Small intestine (tissue), 7 donors: ENCODE data around the gene CFAP97D1. TPM values are rescaled to one million over a fixed set of nuclear protein-coding genes. Genes with fewer than 3 reads are reported as not detected.

Experiments
- DNase-seq, 2 donors: peaks; one replicate each; pipeline versions ENCODE4 v3.0.0 to v3.0.0-alpha.2; 2013
- FAIRE-seq: peaks from 2 replicates; lab custom pipeline; 2012; peaks lifted over from hg19 to GRCh38; lab: Jason Lieb, UNC
- H3K27ac ChIP-seq, 3 donors: one replicate each; pipeline ENCODE4 v1.5.1; 2013; ENCODE audit warnings: low read length in 2 of 3, mild to moderate bottlenecking in 2 of 3, control low read depth in 1 of 3, inconsistent platforms in 1 of 3, low read depth in 1 of 3, moderate library complexity in 1 of 3
- H3K27me3 ChIP-seq, 3 donors: one replicate each; pipeline ENCODE4 v1.6.1; 2013; ENCODE audit warnings: low read length in 3 of 3, inconsistent platforms in 1 of 3; ENCODE audit not compliant: control insufficient read depth in 3 of 3, insufficient read depth in 3 of 3
- H3K36me3 ChIP-seq, 3 donors: one replicate each; pipeline ENCODE4 v1.6.1; 2013; ENCODE audit warnings: low read length in 3 of 3, inconsistent platforms in 1 of 3, low read depth in 1 of 3, mild to moderate bottlenecking in 1 of 3, moderate library complexity in 1 of 3; ENCODE audit not compliant: control insufficient read depth in 3 of 3, insufficient read depth in 2 of 3
- H3K4me1 ChIP-seq, 3 donors: one replicate each; pipeline ENCODE4 v1.6.1; 2013; ENCODE audit warnings: low read length in 2 of 3, inconsistent platforms in 1 of 3, low read depth in 1 of 3, mild to moderate bottlenecking in 1 of 3, moderate library complexity in 1 of 3; ENCODE audit not compliant: control insufficient read depth in 3 of 3, insufficient read depth in 2 of 3
- H3K4me3 ChIP-seq, 3 donors: one replicate each; pipeline ENCODE4 v1.5.1; 2013; ENCODE audit warnings: low read length in 3 of 3, control low read depth in 1 of 3, inconsistent platforms in 1 of 3, low read depth in 1 of 3, mild to moderate bottlenecking in 1 of 3, moderate library complexity in 1 of 3
- H3K9me3 ChIP-seq, 2 donors: one replicate each; pipeline ENCODE4 v1.6.1; 2013; ENCODE audit warnings: low read depth in 1 of 2, low read length in 1 of 2; ENCODE audit not compliant: control insufficient read depth in 2 of 2, insufficient read depth in 1 of 2
- whole genome bisulfite sequencing, 3 donors: extraction: QIAGEN DNeasy Blood & Tissue Kit; methylation state at CpG; one replicate each; pipeline ENCODE4 v1.1.7; 2013; 5-methylcytosine and 5-hydroxymethylcytosine counted together
- polyA plus RNA-seq, 4 donors: library from polyadenylated mRNA; stranded (reverse) in 3 of 4; unstranded in 1 of 4; fragments of 200-250 nt in 3 of 4; fragments of 120-200 nt in 1 of 4; gene quantifications; one replicate each; pipeline versions ENCODE4 v1.2.1 to v1.2.3, GENCODE V29; 2013
- donor health status: healthy with polysubstance abuse.
- donor health status: control.
- donor health status: control.
- donor health status: Bipolar disorder and iron deficiency.
- donor health status: healthy.

The CFAP97D1 gene
- polyA plus RNA-seq, 4 donors = 0.03 TPM; not detected in 3

DNA sequence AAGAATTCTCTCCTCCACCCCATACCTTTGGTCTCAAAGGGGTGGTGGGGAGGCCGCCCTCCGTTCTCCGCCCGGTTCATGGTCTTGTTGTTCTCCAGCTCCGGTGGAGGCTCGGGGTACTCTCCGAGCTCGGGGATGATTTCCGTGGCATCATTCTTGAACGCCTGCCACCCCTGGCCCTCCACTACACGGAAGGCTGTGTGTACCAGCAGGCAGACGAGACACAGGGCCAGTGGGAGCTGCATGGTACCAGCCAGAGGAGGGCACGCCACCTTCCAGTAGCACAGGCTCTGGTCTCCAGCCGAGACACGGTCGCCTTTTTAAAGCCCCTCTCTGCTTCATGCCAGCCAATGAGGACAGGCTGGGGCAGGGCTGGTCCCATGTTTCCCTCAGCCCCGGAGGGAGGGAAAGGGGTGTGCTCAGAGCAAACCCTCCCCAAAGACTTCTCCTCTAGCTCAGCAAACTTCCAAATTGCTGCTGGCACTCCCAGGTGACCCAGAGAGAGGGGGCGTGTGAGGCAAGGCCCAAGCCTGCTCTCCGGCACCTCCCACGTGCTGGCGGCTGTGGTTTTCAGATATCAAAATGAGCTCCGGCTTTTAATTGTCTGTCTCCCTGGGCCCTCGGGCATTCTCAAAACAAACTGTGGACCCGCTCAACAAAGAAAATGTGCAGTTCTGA is 21.6 kb upstream of the CFAP97D1 start, which contains the start of gene SOST:
Gene SOST, minus strand, starts transcription at position 295 of the 678 bp plus-strand sequence. Its CDS starts 50 bp downstream, at position 245.
- Histone ChIP-seq H3K27ac (no peak within 1 kb of the TSS), H3K9me3 (no peaks in the 10 kb centered on the region), H3K27me3 (peaks cover 11 to 49% (median 20%) of the 10 kb centered on the region in 3 donors), H3K4me3 (no peak within 1 kb of the TSS), H3K36me3 (no peaks in the 10 kb centered on the region), H3K4me1 (peaks cover 0 to 4% (median 3%) of the 10 kb centered on the region in 3 donors)
- 82 to 86% (median 84%) methylated on average over 24 of the region's 24 CpGs for WGBS, 3 donors
- FAIRE-seq (no peak), DNase-seq (no peak)

DNA sequence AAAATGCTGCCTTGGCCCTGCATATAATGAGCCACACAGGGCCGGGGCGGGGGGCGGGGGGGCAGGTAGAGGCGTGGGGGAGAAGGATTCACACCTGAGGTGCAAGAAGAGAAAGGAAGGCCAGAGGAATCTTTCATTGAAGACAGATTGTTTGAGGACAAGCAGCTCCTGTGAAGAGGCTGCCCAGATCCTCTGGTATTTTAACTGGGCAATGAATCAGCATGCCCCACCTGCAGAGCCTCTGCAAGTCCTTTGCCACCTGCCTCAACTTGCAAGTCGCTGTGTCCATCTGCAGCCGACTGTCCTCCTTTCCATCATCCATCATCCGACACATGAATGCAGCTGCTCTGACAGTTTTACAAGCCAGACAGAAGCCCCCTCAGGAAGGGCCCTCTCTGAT is 20.4 kb upstream of the CFAP97D1 start:
- H3K36me3 ChIP-seq = no peaks in the 10 kb centered on the region
- H3K4me3 ChIP-seq = no peak overlapping the region
- H3K27ac ChIP-seq = no peak overlapping the region
- WGBS, 3 donors = 62 to 82% (median 72%) methylated on average over 7 of the region's 7 CpGs
- peaks cover 11 to 37% (median 16%) of the 10 kb centered on the region in 3 donors for H3K27me3 ChIP-seq
- DNase-seq (no peak), FAIRE-seq (no peak)
- peaks cover 0 to 4% (median 3%) of the 10 kb centered on the region in 3 donors for H3K4me1 ChIP-seq
- H3K9me3 ChIP-seq = no peaks in the 10 kb centered on the region

DNA sequence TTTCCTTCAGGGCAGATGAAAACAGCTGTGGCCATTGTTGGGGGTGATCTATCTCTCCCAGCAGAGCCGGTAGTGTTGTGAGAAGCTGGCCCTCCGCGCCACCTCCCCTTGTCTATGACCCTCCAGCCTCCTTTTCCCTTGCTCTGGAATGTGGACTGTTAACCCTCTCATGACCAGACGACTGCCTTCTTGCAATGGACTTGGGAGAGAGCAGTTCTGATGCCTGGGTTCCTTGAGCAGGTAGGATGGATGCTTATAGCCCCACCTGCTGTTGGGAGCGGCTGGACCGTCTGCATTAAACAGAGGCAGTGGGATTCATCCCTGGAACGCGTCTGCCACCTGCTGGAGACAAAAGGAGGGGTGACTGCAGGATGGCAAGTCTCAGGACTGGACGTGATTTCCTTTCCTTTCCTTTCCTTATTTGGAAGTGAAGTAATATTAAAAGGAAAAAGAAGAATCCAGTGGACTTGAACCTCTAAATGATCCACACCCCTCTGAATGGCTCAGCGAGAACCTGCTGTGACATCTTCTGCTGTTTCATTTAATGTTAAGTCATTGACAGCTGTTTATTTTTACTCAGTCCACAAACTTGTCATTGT is 19.9 kb upstream of the CFAP97D1 start:
- Histone ChIP-seq H3K9me3 (no peaks in the 10 kb centered on the region), H3K27ac (peak overlapping the region in 1 of 3 donors; percentile 31), H3K4me3 (no peak overlapping the region), H3K36me3 (no peaks in the 10 kb centered on the region), H3K27me3 (peaks cover 7 to 33% (median 16%) of the 10 kb centered on the region in 3 donors), H3K4me1 (peaks cover 0 to 4% (median 0%) of the 10 kb centered on the region in 3 donors)
- 5 to 15% (median 10%) methylated on average over 10 of the region's 10 CpGs for WGBS, 3 donors
- DNase-seq = peak; percentile 95 to 97
- FAIRE-seq = peak; percentile 65

DNA sequence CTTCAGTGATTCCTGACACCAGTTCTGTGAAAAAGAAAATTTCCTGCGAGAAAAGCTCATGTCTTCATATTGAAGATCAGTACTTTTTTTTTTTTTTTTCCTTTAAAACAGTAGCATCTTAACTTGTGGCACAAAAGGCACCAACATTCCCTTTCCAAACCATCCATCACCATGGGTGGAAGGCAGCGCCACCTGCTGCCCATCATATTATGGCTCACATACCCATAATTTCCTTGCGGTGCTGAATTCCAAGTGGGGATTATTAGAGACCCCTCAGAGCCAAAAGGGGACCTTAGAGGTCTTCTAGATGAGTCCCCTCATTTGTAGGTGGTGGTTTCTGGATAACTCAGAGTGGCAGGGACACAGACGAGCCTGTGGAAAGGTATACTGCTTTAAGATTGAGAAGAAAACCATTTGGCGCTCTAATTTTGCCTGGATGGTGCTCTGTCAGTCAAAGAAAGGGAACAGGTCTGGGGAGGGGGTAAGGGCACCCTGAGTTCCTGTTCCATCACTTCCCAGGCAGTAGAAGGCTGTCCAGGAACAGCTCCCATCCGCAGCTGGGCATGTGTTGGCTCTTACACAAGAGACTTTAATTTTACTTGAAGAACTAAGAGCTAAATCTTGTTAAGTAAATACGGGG is 13.7 kb upstream of the CFAP97D1 start:
- FAIRE-seq = no peak

DNA sequence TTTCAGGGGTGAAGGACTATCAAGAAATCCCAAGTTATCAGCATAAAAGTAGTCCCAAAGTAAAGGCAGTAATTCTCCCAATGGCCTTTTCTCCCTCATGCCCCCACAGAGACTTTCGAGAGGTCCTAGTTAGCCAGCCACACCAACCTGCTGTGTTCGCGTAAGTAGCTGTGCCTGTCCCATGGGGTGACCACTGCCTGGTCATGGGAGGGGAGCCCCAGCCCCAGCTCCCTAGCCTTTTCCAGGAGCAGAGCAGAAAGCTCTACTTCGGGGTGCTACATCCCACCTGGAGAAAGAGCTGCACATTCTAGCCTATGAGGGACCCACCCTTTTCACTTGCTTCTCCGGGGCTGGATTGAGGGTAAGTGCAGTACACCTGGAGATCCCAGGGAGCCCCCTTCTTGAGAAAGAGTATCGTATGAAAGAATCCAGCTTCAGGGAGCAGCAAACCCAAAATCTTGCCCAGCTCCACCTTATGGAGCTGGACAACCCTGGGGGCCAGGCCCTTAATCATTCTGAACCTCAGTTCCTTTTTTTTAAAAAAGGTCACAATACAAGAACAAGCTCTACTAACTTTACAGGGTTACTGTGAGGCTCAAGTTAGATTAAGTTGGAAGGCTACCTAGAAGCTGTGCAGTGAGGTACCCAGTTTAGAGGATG is 13.1 kb upstream of the CFAP97D1 start:
- DNase-seq (no peak), FAIRE-seq (no peak)
- Histone ChIP-seq H3K27me3 (no peaks in the 10 kb centered on the region), H3K27ac (no peak overlapping the region), H3K36me3 (peaks cover 3 to 51% (median 6%) of the 10 kb centered on the region in 3 donors), H3K4me3 (no peak overlapping the region), H3K4me1 (no peaks in the 10 kb centered on the region), H3K9me3 (no peaks in the 10 kb centered on the region)
- 84 to 87% (median 85%) methylated on average over 6 of the region's 6 CpGs for WGBS, 3 donors

More for the DNA sequence above, 13.7 kb upstream of the CFAP97D1 start:
- H3K36me3 ChIP-seq = peaks cover 2 to 44% (median 6%) of the 10 kb centered on the region in 3 donors
- no peaks in the 10 kb centered on the region for H3K4me1 ChIP-seq
- H3K27me3 ChIP-seq = no peaks in the 10 kb centered on the region
- no peaks in the 10 kb centered on the region for H3K9me3 ChIP-seq
- no peak overlapping the region for H3K4me3 ChIP-seq
- peak; percentile 50 to 65 for DNase-seq
- no peak overlapping the region for H3K27ac ChIP-seq
- WGBS, 3 donors = 59 to 75% (median 64%) methylated on average over 7 of the region's 7 CpGs

DNA sequence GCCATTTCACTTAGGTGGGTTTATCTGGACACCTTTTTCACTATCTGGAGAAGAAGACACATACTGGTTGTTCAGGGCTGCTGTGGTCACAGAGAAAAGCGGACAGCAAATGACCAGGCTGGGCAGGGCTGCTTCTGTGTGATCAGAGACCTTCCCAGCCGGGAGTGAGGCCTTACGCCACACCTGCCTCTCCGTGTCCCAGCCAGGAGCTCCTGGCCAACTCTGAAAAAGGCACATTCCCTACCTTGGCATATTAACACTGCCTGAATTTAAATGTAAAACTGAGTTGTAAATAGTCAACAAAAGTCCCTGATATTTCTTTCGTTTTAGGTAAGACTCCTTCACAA is 12.5 kb upstream of the CFAP97D1 start:
- FAIRE-seq = no peak
- 80 to 83% (median 81%) methylated on average over 5 of the region's 5 CpGs for WGBS, 3 donors
- DNase-seq = no peak
- Histone ChIP-seq H3K4me1 (no peaks in the 10 kb centered on the region), H3K4me3 (no peak overlapping the region), H3K9me3 (no peaks in the 10 kb centered on the region), H3K27me3 (no peaks in the 10 kb centered on the region), H3K27ac (no peak overlapping the region), H3K36me3 (peaks cover 6 to 56% (median 6%) of the 10 kb centered on the region in 3 donors)

DNA sequence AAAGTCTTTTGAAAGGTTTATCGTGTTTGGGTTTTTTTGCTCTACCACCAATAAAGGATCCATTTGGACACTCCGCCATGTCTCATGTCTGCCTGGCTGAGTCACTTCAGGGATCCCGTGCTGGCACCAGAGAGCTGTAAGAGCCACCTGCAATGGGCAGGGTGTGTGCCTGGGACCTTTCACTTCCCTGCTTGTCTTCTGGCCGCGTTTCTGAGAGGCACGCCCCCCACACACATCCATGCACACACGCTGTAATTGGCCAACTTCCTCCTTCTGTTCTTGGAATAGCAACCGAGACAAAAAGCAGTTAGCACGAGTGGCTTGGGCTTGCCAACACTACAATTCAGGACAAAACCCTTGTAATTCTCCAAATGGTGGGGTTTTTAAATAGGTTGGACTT is 11.9 kb upstream of the CFAP97D1 start:
- 38 to 45% (median 39%) methylated on average over 9 of the region's 9 CpGs for WGBS, 3 donors
- H3K36me3 ChIP-seq = peaks cover 6 to 63% (median 11%) of the 10 kb centered on the region in 3 donors
- H3K27me3 ChIP-seq = no peaks in the 10 kb centered on the region
- H3K4me3 ChIP-seq = no peak overlapping the region
- H3K9me3 ChIP-seq = no peaks in the 10 kb centered on the region
- FAIRE-seq (no peak), DNase-seq (no peak)
- no peaks in the 10 kb centered on the region for H3K4me1 ChIP-seq
- H3K27ac ChIP-seq = no peak overlapping the region

DNA sequence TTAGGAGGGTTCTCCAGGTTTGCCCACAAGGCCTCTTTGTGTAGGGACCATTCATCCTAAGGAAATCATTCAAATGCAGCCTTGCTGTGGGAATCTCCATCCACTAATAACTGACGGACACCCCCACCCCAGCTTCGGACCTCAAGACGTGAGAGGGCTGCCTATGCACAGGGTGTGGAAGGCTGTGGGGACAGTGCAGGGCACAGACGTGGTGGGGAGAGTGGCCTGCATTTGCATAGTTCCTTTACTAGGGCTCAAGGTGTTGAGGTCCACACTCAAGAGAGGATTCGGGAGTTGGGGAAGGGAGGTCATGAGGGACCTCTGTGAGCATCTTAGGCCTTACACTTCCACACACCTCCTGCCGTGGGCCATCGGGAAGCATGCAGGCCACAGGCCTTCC is 11.3 kb upstream of the CFAP97D1 start:
- DNase-seq = no peak
- H3K27ac ChIP-seq = no peak overlapping the region
- H3K9me3 ChIP-seq = no peaks in the 10 kb centered on the region
- no peak overlapping the region for H3K4me3 ChIP-seq
- FAIRE-seq = no peak
- peaks cover 6 to 69% (median 11%) of the 10 kb centered on the region in 3 donors for H3K36me3 ChIP-seq
- WGBS, 3 donors = 88 to 94% (median 94%) methylated on average over 7 of the region's 7 CpGs
- H3K4me1 ChIP-seq = no peaks in the 10 kb centered on the region
- H3K27me3 ChIP-seq = no peaks in the 10 kb centered on the region
